ENCODE data around the gene CNDP1. TPM values are rescaled to one million over a fixed set of nuclear protein-coding genes. Genes with fewer than 3 reads are reported as not detected.
"Not testable (repeated sequence)": the region's sequence is repeated elsewhere in the genome, so short reads cannot be mapped to it uniquely, and the experiment has no call there.

CNDP1 gene
- total and polyA plus RNA-seq, 9 donors, result 0.04 to 0.76 (median 0.26) TPM; not detected in 1

- 100% methylated on average over 1 of the region's 4 CpGs for WGBS (ENCODE audit: insufficient coverage)
- Histone ChIP-seq H3K9me3 (replicated peaks; ENCODE audit: control insufficient read depth, low read depth, low read length) (no peaks in the 10 kb centered on the region), H3K4me1 (ENCODE audit: control insufficient read depth, insufficient read depth, low read length) (no peaks in the 10 kb centered on the region), H3K27me3 (ENCODE audit: control insufficient read depth, insufficient read depth, low read length) (no peaks in the 10 kb centered on the region), H3K4me3 (ENCODE audit: low read length) (no peak overlapping the region), H3K27ac (ENCODE audit: low read length) (no peak overlapping the region), H3K36me3 (ENCODE audit: control insufficient read depth, insufficient read depth, low read length) (no peaks in the 10 kb centered on the region)
- DNase-seq, result no peak
Observed at GRCh38 chr18:74558096-74558495, 23.8 kb downstream of the CNDP1 start.

- Histone ChIP-seq H3K4me1 (ENCODE audit: control insufficient read depth, insufficient read depth, low read length) (no peaks in the 10 kb centered on the region), H3K4me3 (ENCODE audit: low read length) (no peak overlapping the region), H3K9me3 (replicated peaks; ENCODE audit: control insufficient read depth, low read depth, low read length) (no peaks in the 10 kb centered on the region), H3K36me3 (ENCODE audit: control insufficient read depth, insufficient read depth, low read length) (no peaks in the 10 kb centered on the region), H3K27me3 (ENCODE audit: control insufficient read depth, insufficient read depth, low read length) (no peaks in the 10 kb centered on the region), H3K27ac (ENCODE audit: low read length) (no peak overlapping the region)
- no peak for DNase-seq
- 90% methylated on average over 3 of the region's 4 CpGs for WGBS (ENCODE audit: insufficient coverage)
Observed at GRCh38 chr18:74562131-74562730, 27.9 kb downstream of the CNDP1 start.

DNA sequence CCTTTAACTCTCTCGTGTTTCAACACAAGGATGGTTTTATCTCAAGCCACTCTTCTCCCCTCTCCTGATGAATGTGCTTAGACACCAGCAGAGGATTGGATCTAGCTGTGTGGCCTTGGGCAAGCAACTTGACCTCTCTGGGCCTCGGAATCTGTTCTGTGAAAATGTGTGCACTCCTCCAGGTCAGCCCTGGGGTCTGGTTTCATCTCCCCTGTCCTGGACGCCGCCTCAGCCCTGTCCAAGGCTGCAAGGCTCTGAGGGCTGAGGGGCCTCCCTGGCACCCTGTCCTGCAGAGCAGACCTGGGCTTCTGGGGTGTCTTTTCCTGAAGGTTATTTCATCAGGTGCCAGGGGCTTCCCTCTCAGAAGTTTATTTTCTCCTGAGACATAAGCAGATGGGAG, 28.5 kb downstream of the CNDP1 start:
- Histone ChIP-seq H3K36me3 (ENCODE audit: control insufficient read depth, insufficient read depth, low read length) (no peaks in the 10 kb centered on the region), H3K4me3 (ENCODE audit: low read length) (no peak overlapping the region), H3K4me1 (ENCODE audit: control insufficient read depth, insufficient read depth, low read length) (no peaks in the 10 kb centered on the region), H3K27me3 (ENCODE audit: control insufficient read depth, insufficient read depth, low read length) (no peaks in the 10 kb centered on the region), H3K9me3 (replicated peaks; ENCODE audit: control insufficient read depth, low read depth, low read length) (no peaks in the 10 kb centered on the region), H3K27ac (ENCODE audit: low read length) (no peak overlapping the region)
- WGBS (ENCODE audit: insufficient coverage), result 77% methylated on average over 3 of the region's 4 CpGs
- DNase-seq, result no peak

- Histone ChIP-seq H3K27ac (ENCODE audit: low read length) (no peak overlapping the region), H3K36me3 (ENCODE audit: control insufficient read depth, insufficient read depth, low read length) (no peaks in the 10 kb centered on the region), H3K27me3 (ENCODE audit: control insufficient read depth, insufficient read depth, low read length) (no peaks in the 10 kb centered on the region), H3K4me3 (ENCODE audit: low read length) (no peak overlapping the region), H3K9me3 (replicated peaks; ENCODE audit: control insufficient read depth, low read depth, low read length) (no peaks in the 10 kb centered on the region), H3K4me1 (ENCODE audit: control insufficient read depth, insufficient read depth, low read length) (no peaks in the 10 kb centered on the region)
- WGBS (ENCODE audit: insufficient coverage), result no CpG with 5 or more reads among the region's 3 CpGs
- no peak for DNase-seq
Observed at GRCh38 chr18:74563999-74564398, 29.7 kb downstream of the CNDP1 start.

GRCh38 chr18:74565164-74565563, 30.9 kb downstream of the CNDP1 start:
- not testable (repeated sequence) for DNase-seq; H3K36me3 ChIP-seq (ENCODE audit: control insufficient read depth, insufficient read depth, low read length); H3K4me1 ChIP-seq (ENCODE audit: control insufficient read depth, insufficient read depth, low read length); H3K27me3 ChIP-seq (ENCODE audit: control insufficient read depth, insufficient read depth, low read length); H3K4me3 ChIP-seq (ENCODE audit: low read length); H3K9me3 ChIP-seq (replicated peaks; ENCODE audit: control insufficient read depth, low read depth, low read length); H3K27ac ChIP-seq (ENCODE audit: low read length)
- no CpG with 5 or more reads among the region's 1 CpG for WGBS (ENCODE audit: insufficient coverage)

GRCh38 chr18:74565993-74566392, 31.7 kb downstream of the CNDP1 start:
- H3K4me3 ChIP-seq (ENCODE audit: low read length); DNase-seq; H3K27ac ChIP-seq (ENCODE audit: low read length); H3K27me3 ChIP-seq (ENCODE audit: control insufficient read depth, insufficient read depth, low read length); H3K4me1 ChIP-seq (ENCODE audit: control insufficient read depth, insufficient read depth, low read length); H3K36me3 ChIP-seq (ENCODE audit: control insufficient read depth, insufficient read depth, low read length); H3K9me3 ChIP-seq (replicated peaks; ENCODE audit: control insufficient read depth, low read depth, low read length): not testable (repeated sequence)
- WGBS (ENCODE audit: insufficient coverage), result 83% methylated on average over 2 of the region's 3 CpGs

- no peaks in the 10 kb centered on the region for H3K27me3 ChIP-seq (ENCODE audit: control insufficient read depth, insufficient read depth, low read length)
- no peak overlapping the region for H3K4me3 ChIP-seq (ENCODE audit: low read length)
- no peaks in the 10 kb centered on the region for H3K9me3 ChIP-seq (replicated peaks; ENCODE audit: control insufficient read depth, low read depth, low read length)
- H3K36me3 ChIP-seq (ENCODE audit: control insufficient read depth, insufficient read depth, low read length), result no peaks in the 10 kb centered on the region
- no peak for DNase-seq
- no peak overlapping the region for H3K27ac ChIP-seq (ENCODE audit: low read length)
- H3K4me1 ChIP-seq (ENCODE audit: control insufficient read depth, insufficient read depth, low read length), result no peaks in the 10 kb centered on the region
- WGBS (ENCODE audit: insufficient coverage), result 71% methylated on average over 1 of the region's 7 CpGs
Observed at GRCh38 chr18:74567822-74568221, 33.5 kb downstream of the CNDP1 start.

GRCh38 chr18:74569401-74569800, 35.1 kb downstream of the CNDP1 start:
- WGBS (ENCODE audit: insufficient coverage), result 83% methylated on average over 3 of the region's 4 CpGs
- no peak for DNase-seq
- Histone ChIP-seq H3K27ac (ENCODE audit: low read length) (no peak overlapping the region), H3K36me3 (ENCODE audit: control insufficient read depth, insufficient read depth, low read length) (no peaks in the 10 kb centered on the region), H3K9me3 (replicated peaks; ENCODE audit: control insufficient read depth, low read depth, low read length) (no peaks in the 10 kb centered on the region), H3K4me3 (ENCODE audit: low read length) (no peak overlapping the region), H3K27me3 (ENCODE audit: control insufficient read depth, insufficient read depth, low read length) (no peaks in the 10 kb centered on the region), H3K4me1 (ENCODE audit: control insufficient read depth, insufficient read depth, low read length) (no peaks in the 10 kb centered on the region)

DNA sequence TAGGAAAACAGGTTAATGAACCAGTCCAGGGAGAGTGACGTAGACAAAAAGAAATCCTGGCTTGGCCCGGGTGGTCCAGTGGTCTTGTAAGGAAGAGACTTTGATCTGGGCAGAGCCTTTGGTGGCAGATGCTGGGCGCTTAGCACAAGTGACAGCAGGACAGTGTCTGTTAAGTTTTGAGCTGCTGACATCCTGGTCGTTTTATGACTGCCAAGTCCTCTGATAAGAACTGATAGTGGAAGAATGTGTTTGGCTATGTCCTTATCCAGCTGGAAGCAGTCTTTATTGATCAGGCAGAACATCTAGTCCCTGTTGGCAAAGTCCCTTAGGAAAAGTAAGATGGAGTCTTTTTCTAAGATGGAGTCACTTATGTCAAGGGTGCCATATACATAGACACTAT, 36.0 kb downstream of the CNDP1 start:
- WGBS (ENCODE audit: insufficient coverage), result 70% methylated on average over 4 of the region's 4 CpGs
- H3K9me3 ChIP-seq (replicated peaks; ENCODE audit: control insufficient read depth, low read depth, low read length), result no peaks in the 10 kb centered on the region
- no peak overlapping the region for H3K4me3 ChIP-seq (ENCODE audit: low read length)
- no peaks in the 10 kb centered on the region for H3K27me3 ChIP-seq (ENCODE audit: control insufficient read depth, insufficient read depth, low read length)
- no peak for DNase-seq
- no peaks in the 10 kb centered on the region for H3K36me3 ChIP-seq (ENCODE audit: control insufficient read depth, insufficient read depth, low read length)
- H3K27ac ChIP-seq (ENCODE audit: low read length), result no peak overlapping the region
- no peaks in the 10 kb centered on the region for H3K4me1 ChIP-seq (ENCODE audit: control insufficient read depth, insufficient read depth, low read length)

DNA sequence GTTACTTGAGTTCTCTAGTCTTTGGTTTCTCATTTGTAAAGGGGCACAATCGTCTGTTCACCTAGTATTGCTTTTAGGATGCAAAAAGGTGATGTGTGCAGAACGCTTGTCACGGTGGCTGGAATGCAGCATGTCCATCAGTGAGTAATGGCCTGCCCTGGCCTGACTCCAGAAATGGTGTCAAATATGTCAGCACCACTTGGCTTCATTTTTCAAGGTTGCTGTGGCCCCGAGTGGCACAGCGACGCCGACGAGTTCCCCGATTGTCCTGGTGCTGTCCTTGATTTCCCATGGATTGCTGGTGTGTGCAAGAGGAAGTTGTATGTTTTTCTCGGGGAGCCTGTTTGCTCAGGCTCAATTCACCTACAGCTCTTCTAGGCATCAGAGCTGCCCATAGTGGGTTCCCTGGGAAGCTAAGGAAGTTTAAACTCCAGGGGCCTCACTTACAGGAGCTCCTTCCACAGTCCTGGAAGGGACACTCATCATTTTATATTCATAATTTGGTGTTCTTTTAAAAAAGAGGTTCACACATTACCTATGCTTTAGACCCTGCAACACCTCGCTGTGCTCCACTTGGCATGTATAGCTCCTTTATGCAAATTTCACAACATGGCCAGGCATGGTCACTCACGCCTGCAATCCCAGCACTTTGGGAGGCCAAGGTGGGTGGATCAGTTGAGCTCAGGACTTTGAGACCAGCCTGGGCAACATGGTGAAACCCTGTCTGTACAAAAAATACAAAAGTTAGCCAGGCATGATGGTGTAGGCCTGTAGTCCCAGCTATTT, 37.8 kb downstream of the CNDP1 start:
- no peak overlapping the region for H3K27ac ChIP-seq (ENCODE audit: low read length)
- 75% methylated on average over 5 of the region's 12 CpGs for whole genome bisulfite sequencing (ENCODE audit: insufficient coverage)

More for the DNA sequence above, 37.8 kb downstream of the CNDP1 start:
- Histone ChIP-seq H3K4me1 (ENCODE audit: control insufficient read depth, insufficient read depth, low read length) (no peaks in the 10 kb centered on the region), H3K9me3 (replicated peaks; ENCODE audit: control insufficient read depth, low read depth, low read length) (no peaks in the 10 kb centered on the region), H3K27me3 (ENCODE audit: control insufficient read depth, insufficient read depth, low read length) (no peaks in the 10 kb centered on the region), H3K36me3 (ENCODE audit: control insufficient read depth, insufficient read depth, low read length) (no peaks in the 10 kb centered on the region), H3K4me3 (ENCODE audit: low read length) (no peak overlapping the region)
- no peak for DNase-seq
